HS-5 (cell line): Measurements from ENCODE around the gene CACNA1S.

Source experiments
- DNase-seq: peaks from one replicate; pipeline ENCODE4 v3.0.0-alpha.2; 2012; ENCODE audit warnings: low read depth

The CACNA1S gene

DNA sequence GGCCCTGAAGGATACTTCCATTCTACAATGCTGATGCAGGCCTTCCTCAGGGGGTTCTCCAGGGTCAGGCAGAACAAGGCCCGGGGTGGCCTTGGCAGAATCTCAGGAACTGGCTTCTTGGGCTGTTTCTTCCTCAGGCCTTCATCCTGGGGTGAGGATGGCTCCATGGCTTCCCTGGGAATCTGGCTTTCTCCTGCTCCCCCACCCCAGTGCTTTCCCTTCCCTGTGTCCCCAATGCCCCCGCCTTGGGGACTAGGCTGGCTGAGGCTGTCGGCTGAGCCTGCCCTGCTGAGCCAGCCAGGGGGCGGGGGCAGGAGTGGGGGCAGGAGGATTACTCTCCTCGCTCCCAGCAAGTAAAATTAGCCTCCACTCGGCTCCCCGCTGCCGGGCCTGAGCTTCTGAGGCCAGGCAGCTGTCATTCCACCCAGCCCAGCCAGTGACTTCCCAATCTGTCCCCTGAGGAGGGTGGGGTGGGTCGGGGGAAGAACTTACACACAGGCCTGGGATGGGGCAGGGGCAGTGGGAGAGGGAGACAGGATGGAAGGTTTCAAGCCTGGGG, at the start of gene CACNA1S:
Gene CACNA1S (minus strand): TSS at position 254 of the 559 bp plus-strand sequence. CDS start 87 bp downstream, at position 167.
- no peak for DNase-seq

GRCh38 chr1:201157949-201158348, 45.7 kb upstream of the CACNA1S start:
- DNase-seq = no peak

DNA sequence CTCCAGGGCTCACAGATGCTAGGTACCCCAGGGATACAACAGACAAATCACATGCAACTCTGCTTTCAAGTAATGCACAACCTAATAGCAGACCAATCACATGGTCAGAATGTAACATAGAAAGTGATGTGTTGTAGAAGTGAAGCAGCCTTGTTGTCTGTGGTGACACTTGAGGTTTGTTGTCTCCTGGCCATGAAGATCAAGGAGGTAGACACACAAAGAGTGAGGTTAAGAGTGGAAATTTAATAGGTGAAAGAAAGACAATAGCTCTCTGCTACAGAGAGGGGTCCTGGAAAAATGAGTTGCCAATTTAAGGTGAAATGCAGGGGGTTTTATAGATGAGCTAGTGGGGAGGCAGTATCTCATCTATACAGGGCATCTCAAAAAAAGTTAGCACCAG, 44.6 kb upstream of the CACNA1S start:
- no peak for DNase-seq

- DNase-seq = no peak
Observed at GRCh38 chr1:201156346-201156745, 44.1 kb upstream of the CACNA1S start.

DNA sequence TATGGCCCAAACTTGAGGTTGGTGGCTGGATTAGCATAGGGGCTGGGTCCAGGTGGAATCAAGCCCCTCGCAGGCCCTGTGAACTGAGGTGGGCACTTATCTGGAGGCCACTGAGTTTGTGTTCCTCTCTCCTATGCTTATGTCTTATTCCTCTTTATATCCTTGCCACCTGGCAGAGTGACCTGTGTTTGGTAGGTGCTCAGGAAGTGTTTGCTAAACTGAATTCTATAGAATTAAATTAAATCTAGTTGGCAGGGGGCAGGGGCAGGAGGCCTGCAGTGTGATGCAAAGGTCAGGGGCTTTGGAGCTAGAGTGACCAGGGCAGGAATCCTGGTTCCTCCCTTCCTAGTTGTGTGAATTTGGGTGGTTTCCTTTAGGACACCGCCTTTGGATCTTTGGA, 43.1 kb upstream of the CACNA1S start:
- no peak for DNase-seq

- DNase-seq = peak; percentile 60
Observed at GRCh38 chr1:201154389-201155165, 42.4 kb upstream of the CACNA1S start, which contains the start of gene TMEM9. TSS of gene TMEM9 (minus strand) at chr1:201154474. CDS start at chr1:201153923, 551 bp downstream.

DNA sequence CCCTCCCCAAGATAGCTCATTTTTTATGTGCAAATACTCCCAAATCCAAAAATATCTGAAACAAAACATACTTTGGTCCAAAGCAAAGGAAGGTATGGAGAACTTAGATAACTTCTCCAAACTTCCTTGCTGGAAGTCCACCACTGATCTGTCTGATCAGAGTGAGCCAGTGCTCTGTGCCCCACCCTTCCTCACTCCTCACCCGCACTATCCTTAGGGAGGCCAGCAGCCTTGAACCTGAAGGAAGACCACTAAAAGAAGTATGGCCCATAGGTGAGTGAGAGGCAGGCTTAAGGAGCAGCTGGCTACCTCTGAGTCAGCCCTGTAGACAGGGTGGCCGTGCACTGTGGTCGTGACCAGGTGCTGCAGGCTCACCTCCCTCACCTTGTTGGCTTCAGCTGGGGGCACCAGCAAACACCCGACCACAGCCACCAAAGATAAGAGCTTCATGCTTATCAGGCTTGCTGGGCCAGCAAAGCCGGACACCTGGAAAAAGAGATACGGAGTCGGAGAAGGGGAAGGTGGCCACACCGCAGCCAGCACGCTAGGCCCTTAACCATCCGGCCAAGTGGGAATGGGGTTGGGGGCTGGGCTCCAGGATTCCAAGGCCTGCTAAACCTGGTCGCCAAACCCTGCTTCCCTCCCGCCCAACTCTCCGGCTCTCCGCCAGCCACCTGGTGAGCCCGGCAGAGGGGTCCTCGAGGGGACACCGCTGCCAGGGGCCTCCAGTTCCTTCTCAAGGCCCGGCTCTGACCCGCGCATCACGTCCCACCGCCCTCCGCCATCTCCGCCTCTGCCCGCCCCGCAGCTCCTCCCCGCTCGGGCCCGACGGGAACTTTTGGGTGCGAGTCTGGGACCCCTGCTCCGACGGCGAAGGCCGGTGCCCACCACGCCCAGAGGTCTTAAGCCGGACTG, 41.5 kb upstream of the CACNA1S start:
- DNase-seq = no peak

DNA sequence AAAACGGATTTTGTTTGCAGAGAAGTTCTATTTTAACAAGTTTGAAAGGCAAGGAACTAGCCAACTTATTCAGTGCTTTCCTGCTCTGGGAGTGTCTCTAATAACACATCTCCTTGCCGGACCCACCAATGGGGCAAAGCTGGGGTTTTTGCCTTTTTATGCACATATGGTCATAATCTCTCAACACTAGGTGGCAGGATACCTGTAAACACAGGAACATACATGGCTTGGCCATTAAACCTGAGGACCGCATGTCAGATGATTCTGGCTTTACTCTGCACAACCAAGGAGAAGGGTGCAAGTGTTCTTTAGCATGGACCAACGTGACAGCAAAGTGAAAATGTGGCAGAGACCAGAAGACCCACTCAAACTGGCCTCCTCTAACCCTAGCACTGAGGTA, 37.2 kb upstream of the CACNA1S start:
- DNase-seq = no peak

DNA sequence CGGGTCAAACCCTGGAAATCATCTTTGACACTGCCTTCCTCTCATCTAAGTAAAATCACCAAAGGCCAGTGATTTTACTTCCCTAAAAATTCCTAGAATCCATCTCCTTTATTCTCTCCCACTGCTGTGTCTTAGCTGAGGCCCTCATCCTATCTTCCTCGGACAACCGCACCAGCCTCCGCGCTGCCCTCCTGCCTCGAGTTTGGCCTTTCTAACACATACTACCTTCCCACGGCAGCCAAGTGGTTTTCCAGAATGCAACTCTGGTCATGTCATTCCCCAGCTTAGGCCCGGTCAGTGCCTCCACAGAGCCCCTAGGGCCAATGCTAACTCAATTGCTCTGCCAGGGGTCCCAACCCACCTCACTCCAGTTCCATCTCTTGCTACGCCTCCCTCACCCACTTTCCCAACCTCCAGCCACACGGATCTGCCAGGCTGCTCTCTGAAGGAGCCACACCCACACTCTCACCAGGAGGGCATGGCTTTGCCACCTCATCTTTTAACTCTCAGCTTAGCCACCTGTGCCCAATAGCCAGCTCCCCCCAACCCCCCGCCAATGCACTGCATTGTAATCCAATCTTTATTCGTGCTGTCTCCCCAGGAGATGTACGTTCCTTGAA, 35.3 kb upstream of the CACNA1S start:
- no peak for DNase-seq

DNA sequence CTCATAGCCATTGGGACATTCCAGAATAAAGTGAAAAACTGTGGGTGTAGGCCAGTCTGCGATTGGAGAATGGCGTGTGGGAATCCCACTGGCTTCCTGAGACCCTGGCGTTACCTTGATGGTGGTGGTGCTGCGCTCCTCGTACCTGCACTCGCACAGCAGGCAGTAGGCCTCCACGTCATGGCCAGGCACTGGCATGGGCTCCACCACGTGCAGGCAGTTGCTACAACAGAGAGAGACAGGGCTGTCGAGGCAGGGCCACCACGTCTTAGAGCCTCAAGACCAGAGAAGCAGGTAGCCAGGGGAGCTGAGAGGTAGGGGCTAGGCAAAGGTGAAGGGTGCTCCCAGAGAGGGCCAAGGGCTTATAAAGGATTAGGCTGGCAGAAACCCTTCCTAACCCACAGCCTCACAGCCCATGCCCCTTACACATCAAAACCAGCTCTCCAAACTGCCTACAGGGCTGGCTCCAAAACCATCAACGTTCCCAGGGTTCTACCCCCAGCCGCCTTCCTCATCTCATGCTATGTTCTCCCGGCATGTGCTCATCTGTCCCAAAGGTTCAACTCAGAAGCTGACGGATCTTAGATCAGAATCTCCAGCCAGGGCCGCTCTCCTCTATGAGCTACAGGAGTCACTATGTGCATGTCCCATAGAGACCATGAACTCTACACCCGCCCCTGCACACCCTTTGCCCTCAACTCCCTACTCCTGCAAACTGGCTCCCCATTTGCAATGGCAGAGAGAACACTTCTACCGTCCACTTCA, 34.6 kb upstream of the CACNA1S start:
- DNase-seq = no peak

DNA sequence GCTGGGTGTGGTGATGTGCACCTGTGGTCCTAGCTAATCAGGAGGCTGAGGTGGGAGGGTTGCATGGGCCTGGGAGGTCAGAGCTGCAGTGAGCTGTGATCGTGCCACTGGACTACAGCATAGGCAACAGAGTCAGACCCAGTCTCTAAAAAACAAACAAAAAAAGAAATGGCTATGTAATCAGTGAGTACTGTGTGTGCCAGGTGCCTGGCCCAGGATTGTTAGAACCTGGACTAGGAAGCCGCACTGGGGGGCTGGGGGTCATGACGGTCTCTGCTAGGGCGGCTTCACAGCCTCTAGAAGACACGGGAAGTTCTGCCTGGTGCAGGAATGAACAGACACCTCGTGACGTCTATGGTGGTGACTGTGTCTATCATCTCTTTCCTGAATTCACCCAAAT, 33.6 kb upstream of the CACNA1S start:
- no peak for DNase-seq

DNA sequence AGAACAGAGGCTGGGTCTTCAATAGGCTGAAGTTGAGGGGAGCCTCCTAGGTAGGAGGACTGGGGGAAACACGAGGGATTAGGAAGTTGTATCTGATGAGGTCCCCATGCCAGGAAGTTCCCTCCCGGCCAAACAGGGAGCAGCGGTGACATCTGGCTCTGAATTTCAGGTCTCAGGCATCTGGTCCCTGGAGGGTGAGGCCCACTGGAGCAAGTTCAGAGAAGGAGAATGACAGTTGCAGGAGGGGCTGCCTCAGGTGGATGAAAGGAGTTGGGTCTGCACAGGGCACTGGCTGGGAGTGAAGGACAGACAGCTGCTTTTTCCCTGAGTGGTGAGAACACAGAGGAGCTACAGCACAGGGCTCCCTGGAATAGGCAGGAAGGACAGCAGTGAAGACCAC, 32.9 kb upstream of the CACNA1S start:
- no peak for DNase-seq

DNA sequence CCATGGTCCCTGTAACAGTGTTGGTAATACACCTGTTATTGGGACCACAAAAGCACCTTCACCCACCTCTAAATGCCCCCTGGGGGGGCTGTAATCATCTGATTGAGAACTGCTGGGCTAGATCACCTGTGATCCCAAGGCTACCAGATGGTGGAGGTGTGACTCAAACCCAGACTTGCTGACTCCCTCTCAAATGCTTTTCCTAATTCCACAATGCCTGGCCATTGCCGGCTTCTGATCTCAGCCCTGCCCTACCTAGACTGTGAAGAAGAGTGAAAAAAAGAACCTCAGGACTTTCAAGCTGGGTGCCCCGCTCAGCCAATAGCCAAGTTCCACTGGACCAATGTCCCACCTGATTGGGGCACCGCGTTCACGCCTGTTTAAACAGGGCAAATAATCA, 32.5 kb upstream of the CACNA1S start:
- DNase-seq = no peak

DNA sequence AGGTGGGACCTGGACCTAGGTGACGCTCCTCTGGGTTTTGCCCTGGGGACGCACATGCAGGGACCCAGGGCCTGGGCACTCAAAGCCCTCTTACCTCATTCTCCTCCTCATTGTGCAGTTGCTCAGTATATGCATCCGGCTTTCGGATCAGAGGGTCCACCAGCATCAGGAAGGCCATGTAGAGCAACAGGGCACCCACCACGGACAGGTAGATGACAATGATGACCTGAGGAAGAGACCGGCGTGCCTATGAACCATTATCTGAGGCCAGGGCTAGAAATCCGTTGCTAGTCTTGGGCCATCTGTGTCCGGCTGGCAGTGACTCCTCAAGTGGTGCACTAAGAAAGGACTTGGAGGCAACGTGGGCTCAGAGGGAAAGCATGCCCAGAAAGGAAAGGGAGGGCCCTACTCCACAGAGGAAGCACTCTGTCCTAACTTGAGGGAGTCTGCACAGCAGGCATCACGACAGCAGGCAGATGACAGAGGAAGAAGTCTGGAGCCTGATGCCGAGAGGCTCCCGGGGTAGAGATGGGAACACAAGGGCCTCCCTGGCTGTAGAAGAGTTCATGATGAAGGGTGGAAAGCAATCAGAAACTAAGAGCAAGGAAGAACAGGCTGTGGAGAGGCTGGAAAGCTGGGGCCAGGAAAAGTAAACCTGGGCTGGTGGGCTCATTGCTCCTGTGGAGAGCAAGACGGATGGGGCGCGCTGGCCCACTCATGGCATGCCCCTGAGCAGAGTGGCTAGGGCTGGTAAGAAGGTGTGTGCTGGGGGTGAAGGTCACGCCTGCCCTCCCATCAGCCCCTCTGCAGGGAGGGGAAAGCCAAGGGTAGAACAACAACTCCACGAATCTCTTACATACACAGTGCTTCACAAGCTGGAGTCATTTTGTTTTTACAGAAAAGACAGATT, 31.8 kb upstream of the CACNA1S start:
- DNase-seq = no peak

- DNase-seq = no peak
Observed at GRCh38 chr1:201142849-201143725, 30.9 kb upstream of the CACNA1S start.

GRCh38 chr1:201142011-201142848, 30.0 kb upstream of the CACNA1S start:
- DNase-seq = no peak

GRCh38 chr1:201141418-201141817, 29.2 kb upstream of the CACNA1S start:
- DNase-seq = no peak

GRCh38 chr1:201140941-201141260, 28.7 kb upstream of the CACNA1S start:
- no peak for DNase-seq
